HepG2 (cell line): Measurements from ENCODE around the gene NFS1. TPM values are rescaled to one million over a fixed set of nuclear protein-coding genes. Genes with fewer than 3 reads are reported as not detected.

Source experiments
- AGO1 ChIP-seq: fragments of 200-400 bp; formaldehyde crosslinking; IDR thresholded peaks from 2 replicates; pipeline ENCODE4 v1.6.1; 2017; ENCODE audit warnings: mild to moderate bottlenecking, low read depth, low read length, moderate library complexity; ENCODE audit not compliant: poor library complexity, severe bottlenecking
- AGO2 ChIP-seq: fragments of 200-400 bp; formaldehyde crosslinking; optimal IDR thresholded peaks from 2 replicates; pipeline ENCODE3; 2017; ENCODE audit warnings: mild to moderate bottlenecking, low read depth, low read length, moderate library complexity
- ATF4 ChIP-seq, 2 experiments: fragments of 450-650 bp in 1 of 2; sonication (generic) in 1 of 2; formaldehyde crosslinking; IDR thresholded peaks; 2 replicates each; pipeline versions ENCODE4 v1.5.0 to v1.8.0; 2020 to 2022; ENCODE audit warnings: mild to moderate bottlenecking in 1 of 2, missing genetic modification reagents in 1 of 2
- DBP ChIP-seq: sonication (generic); formaldehyde crosslinking; IDR thresholded peaks from 2 replicates; pipeline ENCODE4 v1.4.0; 2020; ENCODE audit warnings: missing genetic modification reagents; ENCODE audit errors: not compliant biosample characterization
- HDAC6 ChIP-seq: fragments of 200-600 bp; sonication (generic); IDR thresholded peaks from 2 replicates; pipeline ENCODE4 v1.7.0; 2017; ENCODE audit warnings: mild to moderate bottlenecking, antibody characterized with exemption, low read length, low read depth
- KDM6A ChIP-seq: IDR thresholded peaks from 2 replicates; pipeline ENCODE4 v1.6.1; 2016; ENCODE audit warnings: low read depth
- KLF12 ChIP-seq: sonication (generic); formaldehyde crosslinking; IDR thresholded peaks from 2 replicates; pipeline ENCODE4 v1.4.0; 2020; ENCODE audit warnings: missing genetic modification reagents, borderline replicate concordance
- NCOR1 ChIP-seq: fragments of 200-600 bp; sonication (generic); IDR thresholded peaks from 2 replicates; pipeline ENCODE4 v1.7.0; 2017; ENCODE audit warnings: antibody characterized with exemption, low read length, borderline replicate concordance
- POLR2AphosphoS2 ChIP-seq: IDR thresholded peaks from 2 replicates; pipeline ENCODE4 v1.6.1; 2011; ENCODE audit warnings: low read depth, low read length, improper control_type of control experiment
- TFDP2 ChIP-seq: sonication (generic); formaldehyde crosslinking; IDR thresholded peaks from 2 replicates; pipeline ENCODE4 v1.4.0; 2020; ENCODE audit warnings: missing genetic modification reagents
- THAP11 ChIP-seq: IDR thresholded peaks from 2 replicates; pipeline ENCODE4 v1.6.1; 2016; ENCODE audit warnings: missing biosample characterization, missing genetic modification reagents
- ZFAT ChIP-seq: sonication (generic); formaldehyde crosslinking; conservative IDR thresholded peaks from 2 replicates; pipeline ENCODE4 v1.8.1; 2023; ENCODE audit warnings: missing genetic modification reagents, inconsistent platforms
- ZNF234 ChIP-seq: sonication (generic); formaldehyde crosslinking; conservative IDR thresholded peaks from 2 replicates; pipeline ENCODE4 v1.5.1; 2020; ENCODE audit warnings: mild to moderate bottlenecking, missing genetic modification reagents
- ZNF280D ChIP-seq: sonication (generic); formaldehyde crosslinking; IDR thresholded peaks from 2 replicates; pipeline ENCODE4 v1.5.1; 2020; ENCODE audit warnings: mild to moderate bottlenecking, missing genetic modification reagents
- ZNF282 ChIP-seq: fragments of 450-650 bp; IDR thresholded peaks from 2 replicates; pipeline ENCODE4 v1.6.1; 2018; ENCODE audit not compliant: partially characterized antibody
- ZNF430 ChIP-seq: sonication (generic); formaldehyde crosslinking; IDR thresholded peaks from 2 replicates; pipeline ENCODE4 v1.9.0; 2021; ENCODE audit warnings: mild to moderate bottlenecking, missing genetic modification reagents
- ZNF503 ChIP-seq: sonication (generic); formaldehyde crosslinking; IDR thresholded peaks from 2 replicates; pipeline ENCODE4 v1.4.0; 2020; ENCODE audit warnings: missing genetic modification reagents
- ZNF580 ChIP-seq: IDR thresholded peaks from 2 replicates; pipeline ENCODE4 v1.6.1; 2016; ENCODE audit warnings: low read depth, borderline replicate concordance
- ZNF780A ChIP-seq: sonication (generic); formaldehyde crosslinking; IDR thresholded peaks from 2 replicates; pipeline ENCODE4 v1.8.0; 2022; ENCODE audit warnings: mild to moderate bottlenecking, missing genetic modification reagents, moderate library complexity
- ZNF816 ChIP-seq: sonication (generic); formaldehyde crosslinking; IDR thresholded peaks from 2 replicates; pipeline ENCODE4 v1.8.0; 2022; ENCODE audit warnings: missing genetic modification reagents, mild to moderate bottlenecking, borderline replicate concordance
- polyA plus RNA-seq, 8 experiments: library from polyadenylated mRNA; depleted of rRNA in 3 of 8; stranded (reverse) in 7 of 8; unstranded in 1 of 8; fragments of >200 nt; fragmentation: Illumina TruSeq in 4 of 8; extraction: Trizol in 4 of 8; gene quantifications; 2 replicates each; pipeline versions ENCODE4 v1.2.1 to v1.2.3, GENCODE V29; 2011 to 2016; ENCODE audit warnings: low read depth in 4 of 8, missing spikeins in 1 of 8, mixed read lengths in 1 of 8; ENCODE audit not compliant: insufficient read depth in 1 of 8
- total RNA-seq, 5 experiments: library from RNA; depleted of rRNA; stranded (reverse); fragments of >200 nt; fragmentation: Illumina TruSeq; extraction: Trizol; gene quantifications; 2 replicates each; pipeline ENCODE4 v1.2.3, GENCODE V29; 2016; ENCODE audit warnings: low read depth in 1 of 5

Gene NFS1
- total and polyA plus RNA-seq, 2 of the 13 experiments (the other 11 are each of a cell fraction or from before 2014, with no cell fraction given), result 65.9 to 88.1 TPM

- TF ChIP-seq ATF4 (CRISPR knock-in tag; IDR thresholded peaks at IDR 0.05) (peak in 1 of 2 experiments; percentile 27; a peak in 1 of 4 replicates), DBP (CRISPR knock-in tag) (peak; percentile 43), ZNF780A (CRISPR knock-in tag) (no peak), TFDP2 (CRISPR knock-in tag) (no peak), ZNF503 (CRISPR knock-in tag) (0 out of 2 replicates have a peak, but pooled peaks have one; percentile 36), THAP11 (CRISPR knock-in tag) (0 out of 2 replicates have a peak, but pooled peaks have one; percentile 7), ZNF234 (CRISPR knock-in tag) (no peak), ZNF580 (CRISPR knock-in tag) (no peak), KDM6A (CRISPR knock-in tag) (no peak), ZNF280D (no peak), POLR2AphosphoS2 (peak; percentile 88), ZNF816 (CRISPR knock-in tag) (no peak), ZNF282 (no peak), AGO2 (peak; percentile 50), NCOR1 (0 out of 2 replicates have a peak, but pooled peaks have one; percentile 33), ZNF430 (CRISPR knock-in tag) (no peak), ZFAT (CRISPR knock-in tag) (0 out of 2 replicates have a peak, but pooled peaks have one; percentile 23), HDAC6 (peak; percentile 67; the same call in 1 of the 2 replicates), AGO1 (no peak), KLF12 (peak; percentile 41; the same call in 1 of the 2 replicates)
Measured at GRCh38 chr20:35730583-35731468, 31.7 kb upstream of the NFS1 start (continued).
